ENCODE data around the gene N4BP2. TPM values are rescaled to one million over a fixed set of nuclear protein-coding genes. Genes with fewer than 3 reads are reported as not detected.

N4BP2 gene
- total RNA-seq, 1 donor from 2014 or later = 34.4 TPM

GRCh38 chr4:40157436-40157835 is 100.8 kb downstream of the N4BP2 start:
- DNase-seq = no peak

- no peak for DNase-seq
Observed at GRCh38 chr4:40160258-40160657, 103.6 kb downstream of the N4BP2 start.

- DNase-seq = no peak
Observed at GRCh38 chr4:40164459-40164858, 107.8 kb downstream of the N4BP2 start.

GRCh38 chr4:40165916-40166315 is 109.3 kb downstream of the N4BP2 start:
- no peak for DNase-seq

GRCh38 chr4:40168070-40168469 is 111.4 kb downstream of the N4BP2 start:
- DNase-seq = no peak

GRCh38 chr4:40170588-40170987 is 113.9 kb downstream of the N4BP2 start:
- DNase-seq = no peak

GRCh38 chr4:40173470-40173875 is 116.8 kb downstream of the N4BP2 start:
- no peak for DNase-seq

GRCh38 chr4:40176602-40177001 is 120.0 kb downstream of the N4BP2 start:
- peak; percentile 21 for DNase-seq

- no peak for DNase-seq
Observed at GRCh38 chr4:40177591-40177990, 120.9 kb downstream of the N4BP2 start.

GRCh38 chr4:40178672-40179071 is 122.0 kb downstream of the N4BP2 start:
- DNase-seq = peak; percentile 84

- DNase-seq = no peak
Observed at GRCh38 chr4:40179360-40179759, 122.7 kb downstream of the N4BP2 start.

- DNase-seq = no peak
Observed at GRCh38 chr4:40180356-40180755, 123.7 kb downstream of the N4BP2 start.

- DNase-seq = no peak
Observed at GRCh38 chr4:40182001-40182400, 125.4 kb downstream of the N4BP2 start.

- no peak for DNase-seq
Observed at GRCh38 chr4:40182954-40183353, 126.3 kb downstream of the N4BP2 start.

- no peak for DNase-seq
Observed at GRCh38 chr4:40183615-40184411, 127.2 kb downstream of the N4BP2 start.

GRCh38 chr4:40185830-40186664 is 129.4 kb downstream of the N4BP2 start:
- DNase-seq = no peak

GRCh38 chr4:40186665-40187014 is 130.0 kb downstream of the N4BP2 start:
- DNase-seq = no peak

GRCh38 chr4:40187386-40187906 is 130.8 kb downstream of the N4BP2 start:
- no peak for DNase-seq

GRCh38 chr4:40190019-40190418 is 133.4 kb downstream of the N4BP2 start:
- peak; percentile 50 for DNase-seq

- DNase-seq = no peak
Observed at GRCh38 chr4:40190465-40190864, 133.8 kb downstream of the N4BP2 start.

GRCh38 chr4:40190880-40191815 is 134.5 kb downstream of the N4BP2 start:
- no peak for DNase-seq
